Superior temporal gyrus (tissue), 1 donor: ENCODE data around the gene MGAT4C.

ENCODE experiments used
- DNase-seq: peaks from one replicate; pipeline ENCODE4 v3.0.0-alpha.2; 2016; ENCODE audit errors: extremely low spot score

Gene MGAT4C

DNA sequence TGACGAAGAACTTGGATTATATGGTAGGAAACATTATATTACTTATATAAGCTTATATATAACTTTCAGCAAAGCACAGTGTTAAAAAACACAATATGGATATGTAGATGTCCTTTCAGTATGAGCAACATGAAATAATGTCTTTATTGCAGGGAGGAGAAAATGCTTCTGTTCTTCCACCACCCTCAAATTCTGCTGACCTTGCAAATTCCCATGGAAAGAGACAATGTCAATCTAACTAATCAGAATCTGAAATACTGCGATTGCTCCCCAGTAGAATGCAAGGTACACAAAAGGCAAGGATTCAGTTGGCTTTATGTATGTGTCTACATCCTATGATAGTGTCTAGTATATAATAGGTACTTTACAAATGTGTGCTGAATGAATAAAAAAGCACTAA lies 26.4 kb downstream of the MGAT4C start:
- no peak for DNase-seq

DNA sequence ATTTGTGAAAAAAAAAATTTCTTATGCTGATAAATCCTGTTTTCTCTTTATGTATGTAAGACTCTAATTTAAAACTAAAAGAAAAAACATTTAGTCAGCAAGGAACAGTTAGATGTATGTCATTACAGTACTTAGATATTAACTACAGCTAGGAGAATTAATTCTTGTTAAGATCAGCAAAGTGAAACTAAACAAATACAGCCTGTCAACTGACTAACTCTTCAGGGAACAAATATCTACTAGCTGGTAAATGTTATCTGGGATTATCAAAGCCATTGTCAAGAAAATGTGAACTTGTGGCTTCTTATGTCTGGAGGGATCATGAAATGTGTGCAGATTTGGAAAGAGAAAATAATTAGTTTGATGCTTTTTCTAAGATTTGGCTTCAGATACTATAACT lies 27.5 kb downstream of the MGAT4C start:
- no peak for DNase-seq

DNA sequence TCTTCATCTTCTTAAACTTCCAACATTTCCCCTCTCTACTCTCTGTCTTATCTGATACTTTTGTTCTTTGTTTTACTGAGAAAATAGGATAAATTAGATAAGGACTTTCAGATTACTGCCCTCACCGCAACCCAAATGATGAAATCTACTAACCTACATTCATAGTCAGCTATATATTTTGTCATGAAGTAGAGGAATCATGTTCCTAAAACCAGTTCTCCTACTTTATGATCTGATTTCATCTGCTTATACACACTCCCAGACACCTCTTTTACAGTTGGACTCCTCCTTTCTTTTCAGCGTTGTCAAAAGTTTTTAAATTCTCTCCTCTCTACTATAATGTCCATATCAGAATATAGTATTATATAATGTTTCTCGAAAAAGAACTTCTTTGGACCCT lies 29.7 kb downstream of the MGAT4C start:
- DNase-seq: no peak

GRCh38 chr12:86216591-86216990 lies 39.6 kb downstream of the MGAT4C start:
- DNase-seq: no peak

- no peak for DNase-seq
Measured at GRCh38 chr12:86213012-86213411, 43.2 kb downstream of the MGAT4C start.

GRCh38 chr12:86198696-86199444 lies 57.3 kb downstream of the MGAT4C start:
- DNase-seq: no peak

DNA sequence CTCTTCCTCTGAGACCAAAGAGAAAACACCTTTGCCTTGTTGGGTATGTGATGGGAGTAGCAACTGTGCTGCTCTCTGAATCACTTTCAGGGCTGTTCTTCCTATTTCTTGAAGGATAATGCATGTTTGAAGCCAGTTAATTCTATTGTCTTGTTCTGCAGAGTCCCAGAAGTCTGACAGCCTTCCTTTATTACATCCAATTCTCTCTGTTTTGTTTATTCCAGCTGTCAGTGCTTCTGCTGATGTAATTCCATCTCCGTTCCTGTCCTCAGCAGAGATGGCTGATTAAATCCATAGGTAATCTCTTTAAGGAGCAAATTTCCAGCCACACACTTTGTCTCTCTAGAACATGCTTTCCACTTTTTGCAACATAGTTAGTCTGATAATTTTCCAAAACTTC lies 59.7 kb downstream of the MGAT4C start:
- DNase-seq: no peak

GRCh38 chr12:86194721-86195120 lies 61.5 kb downstream of the MGAT4C start:
- DNase-seq: no peak

- DNase-seq: no peak
Measured at GRCh38 chr12:86193931-86194330, 62.3 kb downstream of the MGAT4C start.

GRCh38 chr12:86188226-86188625 lies 68.0 kb downstream of the MGAT4C start:
- no peak for DNase-seq

GRCh38 chr12:86186449-86186848 lies 69.7 kb downstream of the MGAT4C start:
- no peak for DNase-seq

- DNase-seq: no peak
Measured at GRCh38 chr12:86179855-86180254, 76.3 kb downstream of the MGAT4C start.

- no peak for DNase-seq
Measured at GRCh38 chr12:86174188-86174587, 82.0 kb downstream of the MGAT4C start.

GRCh38 chr12:86172913-86173443 lies 83.2 kb downstream of the MGAT4C start:
- DNase-seq: no peak

DNA sequence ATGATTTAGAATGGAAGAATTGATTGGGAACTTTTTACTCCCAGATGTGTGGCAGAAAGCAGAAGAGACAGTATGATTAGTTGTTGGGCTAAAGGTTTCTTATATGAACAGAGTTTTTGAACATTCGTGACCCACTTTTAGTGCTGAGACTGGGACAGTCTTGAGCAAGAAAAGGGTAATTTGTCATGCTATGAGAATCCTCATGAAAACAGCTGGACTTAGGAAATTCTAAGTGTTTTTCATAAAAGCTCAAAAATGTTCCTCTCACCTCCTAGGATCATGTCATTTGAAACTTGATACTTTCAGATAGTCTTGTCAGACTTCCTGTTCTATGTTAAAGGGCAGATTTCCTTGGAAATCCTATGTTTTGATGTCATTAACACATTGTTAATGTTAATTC lies 86.1 kb downstream of the MGAT4C start:
- no peak for DNase-seq

DNA sequence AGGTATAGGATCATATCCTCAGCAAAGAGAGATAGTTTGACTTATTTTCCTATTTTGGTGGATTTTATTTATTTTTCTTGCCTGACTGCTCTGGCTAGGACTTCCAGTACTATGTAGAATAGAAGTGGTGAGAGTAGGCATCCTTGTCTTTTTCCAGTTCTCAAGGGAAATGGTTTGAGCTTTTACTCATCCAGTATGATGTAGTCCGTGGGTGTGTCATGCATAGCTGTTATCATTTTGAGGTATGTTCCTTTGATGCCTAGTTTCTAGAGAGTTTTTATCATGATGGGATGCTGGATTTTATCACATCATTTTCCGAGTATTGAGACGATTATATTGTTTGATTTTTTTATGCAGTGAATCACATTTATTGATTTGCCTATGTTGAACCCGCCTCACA lies 97.2 kb downstream of the MGAT4C start:
- no peak for DNase-seq

- DNase-seq: no peak
Measured at GRCh38 chr12:86154620-86155019, 101.6 kb downstream of the MGAT4C start.

GRCh38 chr12:86148612-86149011 lies 107.6 kb downstream of the MGAT4C start:
- DNase-seq: no peak

- DNase-seq: no peak
Measured at GRCh38 chr12:86148071-86148470, 108.1 kb downstream of the MGAT4C start.

DNA sequence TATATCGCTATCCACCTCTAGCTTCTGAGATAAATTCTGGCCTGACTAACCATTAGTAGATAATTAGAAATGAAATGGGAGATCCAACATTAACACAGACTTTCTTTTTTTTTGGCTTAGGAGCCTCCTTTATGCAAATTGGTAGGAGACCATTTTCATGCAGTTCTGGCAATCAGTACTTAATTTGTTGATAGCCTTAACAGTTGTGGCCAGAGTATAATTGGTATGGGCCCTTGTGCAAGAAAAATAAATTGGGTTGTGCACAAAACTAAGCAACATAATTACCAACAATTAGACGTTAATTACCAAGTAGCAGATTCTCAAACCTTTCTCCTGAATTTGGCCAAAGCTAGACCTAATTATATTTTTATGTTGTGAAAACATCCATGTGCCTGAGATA lies 111.0 kb downstream of the MGAT4C start:
- DNase-seq: no peak

- no peak for DNase-seq
Measured at GRCh38 chr12:86143162-86143561, 113.0 kb downstream of the MGAT4C start.

DNA sequence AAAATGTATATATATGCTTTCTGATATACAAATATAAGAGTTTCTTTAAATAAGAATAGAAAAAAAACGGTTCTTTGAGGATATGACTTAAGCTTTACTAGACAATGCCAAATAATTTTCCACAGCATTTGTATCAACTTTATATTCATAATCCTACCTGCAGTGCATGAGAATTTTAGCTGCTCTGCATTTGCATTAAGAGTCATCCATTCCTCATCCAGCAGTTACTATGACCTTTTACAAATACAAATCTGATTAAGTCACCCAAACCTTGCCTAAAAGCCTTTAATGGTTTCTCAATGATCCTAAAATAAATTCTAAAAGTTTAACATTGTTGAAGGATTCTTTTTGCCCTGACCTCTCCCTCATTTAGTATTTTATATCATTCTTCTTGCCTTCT lies 116.5 kb downstream of the MGAT4C start:
- no peak for DNase-seq

DNA sequence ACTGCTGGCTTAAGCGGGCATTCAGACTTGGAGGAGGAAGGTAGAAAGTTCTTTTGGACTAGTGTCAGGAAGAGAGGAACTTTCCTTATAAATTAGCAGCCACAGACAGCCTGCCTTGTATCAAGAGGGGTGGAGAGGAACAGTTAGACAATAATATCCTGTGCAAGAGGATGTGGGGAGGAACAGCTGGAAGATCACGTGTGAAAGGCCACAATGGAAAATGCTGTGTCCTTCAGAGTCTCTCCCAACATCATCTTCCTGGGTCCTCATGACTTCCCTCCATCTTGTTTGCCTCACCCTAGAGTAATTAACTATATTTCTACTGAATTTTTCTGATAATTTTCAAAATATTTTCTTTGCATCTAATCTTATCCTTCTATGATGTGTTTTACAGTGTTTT lies 117.4 kb downstream of the MGAT4C start:
- DNase-seq: no peak

GRCh38 chr12:86137936-86138335 lies 118.3 kb downstream of the MGAT4C start:
- no peak for DNase-seq
